Erythroblast (primary cell): ENCODE results near the gene SVEP1.

Experiments
- GATA1 ChIP-seq: IDR thresholded peaks from 2 replicates; pipeline ENCODE4 v1.6.1; 2011; ENCODE audit warnings: low read depth, mild to moderate bottlenecking, control low read depth, low read length, moderate library complexity
- POLR2A ChIP-seq: IDR thresholded peaks from 2 replicates; pipeline ENCODE4 v1.6.1; 2011; ENCODE audit warnings: mild to moderate bottlenecking, low read length

GRCh38 chr9:110399983-110400382 is 179.6 kb downstream of the SVEP1 start:
- no peak for TF ChIP-seq POLR2A
- no peak for TF ChIP-seq GATA1
